ENCODE measurements around the gene EFNB3. TPM values are rescaled to one million over a fixed set of nuclear protein-coding genes. Genes with fewer than 3 reads are reported as not detected.
A peak's percentile ranks its signal among the peaks of the same experiment; 100 is the strongest.

The EFNB3 gene
- polyA plus RNA-seq, 2 of the 4 experiments (the other 2 are of a cell fraction): 1.7 to 1.9 TPM

DNA sequence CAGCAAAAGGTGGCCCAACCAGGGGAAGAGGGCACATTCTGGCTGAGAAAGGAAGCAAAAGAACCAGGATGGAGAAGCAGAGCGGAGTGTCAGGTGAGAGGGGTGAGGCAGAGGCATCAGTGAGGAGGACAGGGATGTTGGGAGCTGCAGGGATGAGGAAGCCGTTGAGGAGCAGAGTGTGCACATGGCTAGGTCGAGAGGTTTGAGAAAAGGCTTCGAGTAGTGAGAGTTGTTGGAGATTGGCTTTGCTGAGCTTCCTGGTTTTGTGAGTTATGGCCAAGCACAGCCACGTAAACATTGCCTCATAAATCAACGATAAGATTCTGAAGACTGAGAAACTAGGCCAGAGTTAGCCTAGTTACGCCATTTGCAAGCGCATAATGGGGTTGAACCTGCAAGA is 39.4 kb downstream of the EFNB3 start:
- no peak for FAIRE-seq

DNA sequence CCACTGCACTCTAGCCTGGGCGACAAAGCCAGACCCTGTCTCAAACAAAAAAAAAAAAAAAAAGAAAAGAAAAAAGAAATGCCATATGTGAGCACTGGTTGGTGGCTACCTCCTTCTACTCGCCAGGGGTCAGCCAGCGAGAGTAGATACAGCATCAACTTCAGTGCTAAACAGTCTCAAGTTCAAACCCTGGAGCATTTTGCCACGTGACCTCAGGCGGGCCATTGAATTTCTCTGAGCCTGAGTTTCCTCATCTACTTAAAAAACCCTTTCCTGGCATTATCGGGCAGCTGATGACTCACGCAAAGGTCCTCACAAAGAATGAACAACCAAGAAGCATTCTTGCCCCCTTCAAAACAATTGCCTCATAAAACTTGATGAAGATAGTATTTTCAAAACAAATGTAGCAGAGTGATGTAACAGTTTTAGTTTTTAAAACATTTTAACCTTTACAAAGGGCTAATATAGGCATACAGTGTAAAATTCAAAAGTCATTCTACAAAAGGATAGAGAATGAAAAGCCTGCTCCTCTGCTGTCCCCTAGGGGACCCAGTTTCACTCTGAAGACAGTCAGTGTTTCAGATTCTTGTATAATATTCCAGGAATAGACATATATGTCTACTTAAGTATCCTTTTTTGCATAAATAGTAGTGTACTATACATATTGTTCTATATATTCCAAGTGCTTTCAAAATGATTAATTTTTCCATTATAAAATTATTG is 40.9 kb downstream of the EFNB3 start:
- peak overlapping the region; percentile 30 for H3K4me2 ChIP-seq
- peaks cover 12% of the 10 kb centered on the region for H3K4me1 ChIP-seq
- ChIA-PET CTCF (interaction anchor here (0.8 to 8.4 kb wide), 8 partner anchors 11 to 295 kb away, joined by 3 to 114 read pairs (median 22); partner anchors contain the start of genes KDM6B and NAA38), POLR2A (interaction anchor here (1.4 kb wide), 1 partner anchor 111 kb away, joined by 3 read pairs; the partner anchor contains the start of gene NAA38)
- no peak overlapping the region for H3K4me3 ChIP-seq
- TF ChIP-seq, protein P1, sequence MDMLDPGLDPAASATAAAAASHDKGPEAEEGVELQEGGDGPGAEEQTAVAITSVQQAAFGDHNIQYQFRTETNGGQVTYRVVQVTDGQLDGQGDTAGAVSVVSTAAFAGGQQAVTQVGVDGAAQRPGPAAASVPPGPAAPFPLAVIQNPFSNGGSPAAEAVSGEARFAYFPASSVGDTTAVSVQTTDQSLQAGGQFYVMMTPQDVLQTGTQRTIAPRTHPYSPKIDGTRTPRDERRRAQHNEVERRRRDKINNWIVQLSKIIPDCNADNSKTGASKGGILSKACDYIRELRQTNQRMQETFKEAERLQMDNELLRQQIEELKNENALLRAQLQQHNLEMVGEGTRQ (IDR thresholded peaks at IDR 0.05): peak; percentile 82
- TF ChIP-seq, protein P2, sequence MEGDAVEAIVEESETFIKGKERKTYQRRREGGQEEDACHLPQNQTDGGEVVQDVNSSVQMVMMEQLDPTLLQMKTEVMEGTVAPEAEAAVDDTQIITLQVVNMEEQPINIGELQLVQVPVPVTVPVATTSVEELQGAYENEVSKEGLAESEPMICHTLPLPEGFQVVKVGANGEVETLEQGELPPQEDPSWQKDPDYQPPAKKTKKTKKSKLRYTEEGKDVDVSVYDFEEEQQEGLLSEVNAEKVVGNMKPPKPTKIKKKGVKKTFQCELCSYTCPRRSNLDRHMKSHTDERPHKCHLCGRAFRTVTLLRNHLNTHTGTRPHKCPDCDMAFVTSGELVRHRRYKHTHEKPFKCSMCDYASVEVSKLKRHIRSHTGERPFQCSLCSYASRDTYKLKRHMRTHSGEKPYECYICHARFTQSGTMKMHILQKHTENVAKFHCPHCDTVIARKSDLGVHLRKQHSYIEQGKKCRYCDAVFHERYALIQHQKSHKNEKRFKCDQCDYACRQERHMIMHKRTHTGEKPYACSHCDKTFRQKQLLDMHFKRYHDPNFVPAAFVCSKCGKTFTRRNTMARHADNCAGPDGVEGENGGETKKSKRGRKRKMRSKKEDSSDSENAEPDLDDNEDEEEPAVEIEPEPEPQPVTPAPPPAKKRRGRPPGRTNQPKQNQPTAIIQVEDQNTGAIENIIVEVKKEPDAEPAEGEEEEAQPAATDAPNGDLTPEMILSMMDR (IDR thresholded peaks at IDR 0.05): peak; percentile 13; the same call in 1 of the 3 replicates
- peak; percentile 40 for TF ChIP-seq MAFK (IDR thresholded peaks at IDR 0.05; ENCODE audit: partially characterized antibody)
- peak; percentile 52 for TF ChIP-seq FOSL2 (IDR thresholded peaks at IDR 0.05)
- TF ChIP-seq FOSL2 (CRISPR knock-in tag; IDR thresholded peaks at IDR 0.05): peak; percentile 88
- TF ChIP-seq GATA3 (IDR thresholded peaks at IDR 0.05; ENCODE audit: borderline replicate concordance): no peak
- peak overlapping the region in 1 of 2 experiments; percentile 24; a peak in 3 of 6 replicates for H3K27ac ChIP-seq
- peaks cover 8% of the 10 kb centered on the region; the same call in 1 of the 3 replicates for H3K9me3 ChIP-seq
- FAIRE-seq (no peak), ATAC-seq (peak; percentile 55 to 65; a peak in 5 of 6 replicates), DNase-seq (ENCODE audit: low read depth in 1 of 2, low spot score in 1 of 2) (peak; percentile 70 to 75)
- WGBS (ENCODE audit: missing lambda C conversion rate): 38% methylated on average over 7 of the region's 7 CpGs

More for the DNA sequence above, 39.4 kb downstream of the EFNB3 start:
- Histone ChIP-seq H3K27ac (peak overlapping the region in 1 of 2 experiments; percentile 2; a peak in 1 of 6 replicates), H3K4me2 (no peak overlapping the region), H3K4me1 (peaks cover 12% of the 10 kb centered on the region), H3K9me3 (no peaks in the 10 kb centered on the region), H3K4me3 (no peak overlapping the region)
- ChIA-PET POLR2A (interaction anchor here (1.5 kb wide), 1 partner anchor 98 kb away, joined by 3 read pairs; no protein-coding TSS in a partner anchor), CTCF (interaction anchor here (0.8 to 8.4 kb wide), 55 partner anchors 9 to 317 kb away, joined by 3 to 114 read pairs (median 11); partner anchors contain the start of genes DNAH2, KDM6B and NAA38)
- DNase-seq (ENCODE audit: low read depth in 1 of 2, low spot score in 1 of 2) (no peak), ATAC-seq (no peak)
- TF ChIP-seq EHF (CRISPR knock-in tag; IDR thresholded peaks at IDR 0.05) (no peak), ZFP36 (IDR thresholded peaks at IDR 0.05; ENCODE audit: borderline replicate concordance, partially characterized antibody) (no peak), MYC (IDR thresholded peaks at IDR 0.05; ENCODE audit: borderline replicate concordance, low read length) (no peak), POLR2AphosphoS2 (conservative IDR thresholded peaks at IDR 0.05; ENCODE audit: low read length) (no peak), NR3C1 (IDR thresholded peaks at IDR 0.05) (no peak), CBX8 (IDR thresholded peaks at IDR 0.05) (no peak), JUN (IDR thresholded peaks at IDR 0.05) (no peak), SREBF2 (IDR thresholded peaks at IDR 0.05) (no peak), KDM5A (IDR thresholded peaks at IDR 0.05) (no peak), CEBPB (IDR thresholded peaks at IDR 0.05) (no peak), RAD21 (conservative IDR thresholded peaks at IDR 0.05 in 1 of 2, IDR thresholded peaks at IDR 0.05 in 1 of 2) (no peak)
- TF ChIP-seq, protein P3, sequence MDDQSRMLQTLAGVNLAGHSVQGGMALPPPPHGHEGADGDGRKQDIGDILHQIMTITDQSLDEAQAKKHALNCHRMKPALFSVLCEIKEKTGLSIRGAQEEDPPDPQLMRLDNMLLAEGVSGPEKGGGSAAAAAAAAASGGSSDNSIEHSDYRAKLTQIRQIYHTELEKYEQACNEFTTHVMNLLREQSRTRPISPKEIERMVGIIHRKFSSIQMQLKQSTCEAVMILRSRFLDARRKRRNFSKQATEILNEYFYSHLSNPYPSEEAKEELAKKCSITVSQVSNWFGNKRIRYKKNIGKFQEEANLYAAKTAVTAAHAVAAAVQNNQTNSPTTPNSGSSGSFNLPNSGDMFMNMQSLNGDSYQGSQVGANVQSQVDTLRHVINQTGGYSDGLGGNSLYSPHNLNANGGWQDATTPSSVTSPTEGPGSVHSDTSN (IDR thresholded peaks at IDR 0.05): no peak
- TF ChIP-seq, protein P4, sequence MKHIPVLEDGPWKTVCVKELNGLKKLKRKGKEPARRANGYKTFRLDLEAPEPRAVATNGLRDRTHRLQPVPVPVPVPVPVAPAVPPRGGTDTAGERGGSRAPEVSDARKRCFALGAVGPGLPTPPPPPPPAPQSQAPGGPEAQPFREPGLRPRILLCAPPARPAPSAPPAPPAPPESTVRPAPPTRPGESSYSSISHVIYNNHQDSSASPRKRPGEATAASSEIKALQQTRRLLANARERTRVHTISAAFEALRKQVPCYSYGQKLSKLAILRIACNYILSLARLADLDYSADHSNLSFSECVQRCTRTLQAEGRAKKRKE (CRISPR knock-in tag; IDR thresholded peaks at IDR 0.05; ENCODE audit: low read depth): no peak
- TF ChIP-seq, protein P5, sequence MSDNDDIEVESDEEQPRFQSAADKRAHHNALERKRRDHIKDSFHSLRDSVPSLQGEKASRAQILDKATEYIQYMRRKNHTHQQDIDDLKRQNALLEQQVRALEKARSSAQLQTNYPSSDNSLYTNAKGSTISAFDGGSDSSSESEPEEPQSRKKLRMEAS (IDR thresholded peaks at IDR 0.05): no peak
- WGBS (ENCODE audit: missing lambda C conversion rate): 62% methylated on average over 8 of the region's 8 CpGs
